Loucy (cell line): ENCODE data around the gene CERS5.

Experiments
- H2AFZ ChIP-seq: fragments of 200-600 bp; sonication (generic); 2 replicates; pipeline ENCODE4 v1.6.0; 2016; ENCODE audit warnings: antibody characterized with exemption, mild to moderate bottlenecking, low read length, moderate library complexity
- H3F3A ChIP-seq: fragments of 200-600 bp; 2 replicates; pipeline ENCODE4 v1.6.0; 2016; ENCODE audit warnings: antibody characterized with exemption, low read depth, mild to moderate bottlenecking
- H3K27me3 ChIP-seq: fragments of 200-600 bp; sonication (generic); 2 replicates; pipeline ENCODE4 v1.6.1; 2014; ENCODE audit warnings: low read length, mild to moderate bottlenecking; ENCODE audit not compliant: insufficient read depth, poor library complexity, severe bottlenecking
- H3K36me3 ChIP-seq: fragments of 200-600 bp; sonication (generic); 2 replicates; pipeline ENCODE4 v1.6.1; 2016; ENCODE audit warnings: low read length; ENCODE audit not compliant: insufficient read depth
- H3K4me1 ChIP-seq: fragments of 200-600 bp; sonication (generic); 2 replicates; pipeline ENCODE4 v1.5.1; 2014; ENCODE audit warnings: low read length, mild to moderate bottlenecking; ENCODE audit not compliant: insufficient read depth, poor library complexity, severe bottlenecking
- H3K4me2 ChIP-seq: fragments of 200-600 bp; sonication (generic); 2 replicates; pipeline ENCODE4 v1.6.0; 2014; ENCODE audit warnings: antibody characterized with exemption, low read length, low read depth, mild to moderate bottlenecking; ENCODE audit not compliant: poor library complexity, severe bottlenecking
- H3K4me3 ChIP-seq: fragments of 200-600 bp; sonication (generic); 2 replicates; pipeline ENCODE4 v1.5.1; 2014; ENCODE audit warnings: low read length, mild to moderate bottlenecking, mixed read lengths; ENCODE audit not compliant: poor library complexity, severe bottlenecking
- H3K79me2 ChIP-seq: fragments of 200-600 bp; sonication (generic); 2 replicates; pipeline ENCODE4 v1.6.1; 2014; ENCODE audit warnings: low read length; ENCODE audit not compliant: insufficient read depth
- H3K9ac ChIP-seq: fragments of 200-600 bp; sonication (generic); 2 replicates; pipeline ENCODE4 v1.6.0; 2014; ENCODE audit warnings: mild to moderate bottlenecking, low read depth, low read length, moderate library complexity; ENCODE audit not compliant: poor library complexity, severe bottlenecking
- H3K9me2 ChIP-seq: fragments of 200-600 bp; sonication (generic); replicated peaks from 2 replicates; pipeline ENCODE4 v1.6.1; 2016; ENCODE audit warnings: low read depth, low read length, mixed read lengths
- H3K9me3 ChIP-seq: fragments of 200-600 bp; sonication (generic); 2 replicates; pipeline ENCODE4 v1.6.1; 2014; ENCODE audit warnings: mild to moderate bottlenecking, antibody characterized with exemption, low read length, low read depth; ENCODE audit not compliant: insufficient read depth
- H4K20me1 ChIP-seq: fragments of 200-600 bp; sonication (generic); 2 replicates; pipeline ENCODE4 v1.6.0; 2014; ENCODE audit warnings: antibody characterized with exemption, low read length, mild to moderate bottlenecking; ENCODE audit not compliant: insufficient read depth, poor library complexity, severe bottlenecking
- CTCF ChIP-seq: fragments of 200-600 bp; sonication (generic); conservative IDR thresholded peaks from 2 replicates; pipeline ENCODE4 v1.5.1; 2014; ENCODE audit warnings: mild to moderate bottlenecking, antibody characterized with exemption, low read length
- EZH2phosphoT487 ChIP-seq: fragments of 200-600 bp; IDR thresholded peaks from 2 replicates; pipeline ENCODE4 v1.6.1; 2018; ENCODE audit warnings: antibody characterized with exemption, mild to moderate bottlenecking, moderate library complexity, borderline replicate concordance

Gene CERS5

DNA sequence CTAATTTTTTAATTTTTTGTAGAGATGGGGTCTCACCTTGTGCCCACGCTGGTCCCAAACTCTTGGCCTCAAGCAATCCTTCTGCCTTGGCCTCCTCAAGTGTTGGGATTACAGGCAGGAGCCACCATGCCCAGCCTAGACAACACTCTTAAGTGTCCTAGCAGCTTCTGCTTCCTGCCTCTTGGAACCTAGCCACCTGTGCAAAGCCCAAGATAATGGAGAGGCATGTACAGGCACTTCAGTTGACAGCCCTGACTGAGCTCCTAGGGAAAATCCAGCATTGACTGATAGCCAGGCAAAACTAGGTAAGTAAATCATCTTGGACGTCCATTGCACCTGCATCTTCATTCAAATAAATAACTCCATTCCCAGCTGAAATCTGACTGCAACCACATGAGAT lies 39.6 kb downstream of the CERS5 start:
- Histone ChIP-seq H3K9ac (no peak overlapping the region), H3K36me3 (peaks cover 43% of the 10 kb centered on the region), H2AFZ (no peak overlapping the region), H3K27me3 (no peaks in the 10 kb centered on the region), H3K4me3 (no peak overlapping the region), H3K9me2 (no peaks in the 10 kb centered on the region), H3K9me3 (no peaks in the 10 kb centered on the region), H3F3A (peaks cover 3% of the 10 kb centered on the region; the same call in 1 of the 2 replicates), H3K4me2 (no peak overlapping the region), H3K4me1 (peaks cover 16% of the 10 kb centered on the region), H4K20me1 (no peaks in the 10 kb centered on the region), H3K79me2 (peaks cover 4% of the 10 kb centered on the region; the same call in 1 of the 2 replicates)
- TF ChIP-seq CTCF, result no peak
- no peak for TF ChIP-seq EZH2phosphoT487

DNA sequence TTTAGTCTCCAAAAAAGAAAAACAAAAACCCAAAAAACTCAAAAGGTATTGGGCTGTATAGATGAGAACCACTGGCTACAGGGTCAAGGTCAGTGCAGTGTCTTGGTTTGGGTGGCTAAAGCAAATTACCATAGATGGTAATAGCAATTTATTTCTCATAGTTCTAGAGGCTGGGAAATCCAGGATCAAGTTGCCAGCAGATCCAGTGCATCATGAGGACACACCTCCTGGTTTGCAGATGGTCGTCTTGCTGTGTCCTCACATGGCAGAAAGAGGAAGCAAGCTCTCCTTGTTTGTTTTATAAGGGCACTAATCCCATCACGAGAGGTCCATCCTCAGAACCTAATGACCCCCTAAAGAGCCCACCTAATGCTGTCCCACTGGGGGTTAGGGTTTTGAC lies 44.0 kb downstream of the CERS5 start:
- Histone ChIP-seq H3K27me3 (no peaks in the 10 kb centered on the region), H3K9ac (no peak overlapping the region), H3K9me2 (no peaks in the 10 kb centered on the region), H4K20me1 (no peaks in the 10 kb centered on the region), H3K4me3 (no peak overlapping the region), H3K36me3 (peaks cover 26% of the 10 kb centered on the region; the same call in 1 of the 2 replicates), H3K79me2 (peaks cover 21% of the 10 kb centered on the region; the same call in 1 of the 2 replicates), H3F3A (peaks cover 3% of the 10 kb centered on the region; the same call in 1 of the 2 replicates), H3K9me3 (no peaks in the 10 kb centered on the region), H3K4me1 (peaks cover 16% of the 10 kb centered on the region), H3K4me2 (no peak overlapping the region), H2AFZ (no peak overlapping the region)
- TF ChIP-seq CTCF, result no peak
- no peak for TF ChIP-seq EZH2phosphoT487

- Histone ChIP-seq H3K79me2 (peaks cover 33% of the 10 kb centered on the region), H3F3A (peaks cover 3% of the 10 kb centered on the region; the same call in 1 of the 2 replicates), H3K4me3 (no peak overlapping the region), H3K9me3 (no peaks in the 10 kb centered on the region), H2AFZ (no peak overlapping the region), H3K4me1 (peaks cover 21% of the 10 kb centered on the region), H4K20me1 (peaks cover 2% of the 10 kb centered on the region), H3K27me3 (no peaks in the 10 kb centered on the region), H3K36me3 (peaks cover 19% of the 10 kb centered on the region; the same call in 1 of the 2 replicates), H3K9me2 (no peaks in the 10 kb centered on the region), H3K9ac (no peak overlapping the region), H3K4me2 (no peak overlapping the region)
- no peak for TF ChIP-seq CTCF
- TF ChIP-seq EZH2phosphoT487, result no peak
Observed at GRCh38 chr12:50121641-50122040, 45.5 kb downstream of the CERS5 start.
